ENCODE data around the gene SPTY2D1. TPM values are rescaled to one million over a fixed set of nuclear protein-coding genes. Genes with fewer than 3 reads are reported as not detected.
A peak's percentile ranks its signal among the peaks of the same experiment; 100 is the strongest.
"Not testable (repeated sequence)": the region's sequence is repeated elsewhere in the genome, so short reads cannot be mapped to it uniquely, and the experiment has no call there.

Gene SPTY2D1
- 15.6 and 16.6 TPM in 2 replicates for total RNA-seq (2014; rRNA removed)
- Bru-seq, nascent RNA = percentile 85 among the genes with signal in this experiment
- BruChase-seq, experiment 1, labeled RNA remaining after a 6-hour chase = percentile 88 among the genes with signal in this experiment
- percentile 91 among the genes with signal in this experiment for BruChase-seq, experiment 2, labeled RNA remaining after a 2-hour chase
- long read RNA-seq, full-length matches to known transcripts = 35 of 52 reads
- long read RNA-seq, partial matches to known transcripts = 7 of 52 reads
- long read RNA-seq, other reads (novel, unspliced or antisense) = 10 of 52 reads

GRCh38 chr11:18634140-18635032 is at the start of gene SPTY2D1:
SPTY2D1 (minus strand) TSS chr11:18634342; CDS start chr11:18634257, 85 bp downstream.
- no peaks in the 10 kb centered on the region for H3K27me3 ChIP-seq (ENCODE audit: low read length)
- BruUV-seq (replicated peaks) = TSS peak; percentile 95
- POLR2A ChIA-PET (ENCODE audit: unreplicated experiment) = interaction anchor here (0.6 kb wide), 1 partner anchor 56 kb away, joined by 21 read pairs; no protein-coding TSS in a partner anchor
- H3K4me1 ChIP-seq (ENCODE audit: insufficient read depth, low read length) = peaks cover 10% of the 10 kb centered on the region
- intact Hi-C loops (cut with micrococcal nuclease) = loop anchor here (1.0 to 5.0 kb wide), 5 partner anchors 46 to 312 kb away; partner anchors contain the start of genes GTF2H1, HPS5, TMEM86A and TSG101
- peaks cover 10% of the 10 kb centered on the region for H4K20me1 ChIP-seq (ENCODE audit: low read length)
- H3K9me3 ChIP-seq (ENCODE audit: low read length) = no peaks in the 10 kb centered on the region
- no peaks in the 10 kb centered on the region for H3K36me3 ChIP-seq (ENCODE audit: low read depth, low read length)
- peak within 1 kb of the TSS; percentile 88 for H3K9ac ChIP-seq (ENCODE audit: low read length)
- peak; percentile 98 for DNase-seq
- H3K9me2 ChIP-seq (replicated peaks; ENCODE audit: low read length) = no peaks in the 10 kb centered on the region
- no peaks in the 10 kb centered on the region for H3F3A ChIP-seq (ENCODE audit: low read length, unreplicated experiment)
- peaks cover 51% of the 10 kb centered on the region for H3K79me2 ChIP-seq (ENCODE audit: low read length)
- CTCF ChIA-PET = no interaction called here
- TF ChIP-seq EZH2 (IDR thresholded peaks at IDR 0.05; ENCODE audit: low read length, unreplicated experiment) (no peak), EZH2phosphoT487 (IDR thresholded peaks at IDR 0.05; ENCODE audit: borderline replicate concordance, low read length) (no peak)
- TF ChIP-seq, protein P1, sequence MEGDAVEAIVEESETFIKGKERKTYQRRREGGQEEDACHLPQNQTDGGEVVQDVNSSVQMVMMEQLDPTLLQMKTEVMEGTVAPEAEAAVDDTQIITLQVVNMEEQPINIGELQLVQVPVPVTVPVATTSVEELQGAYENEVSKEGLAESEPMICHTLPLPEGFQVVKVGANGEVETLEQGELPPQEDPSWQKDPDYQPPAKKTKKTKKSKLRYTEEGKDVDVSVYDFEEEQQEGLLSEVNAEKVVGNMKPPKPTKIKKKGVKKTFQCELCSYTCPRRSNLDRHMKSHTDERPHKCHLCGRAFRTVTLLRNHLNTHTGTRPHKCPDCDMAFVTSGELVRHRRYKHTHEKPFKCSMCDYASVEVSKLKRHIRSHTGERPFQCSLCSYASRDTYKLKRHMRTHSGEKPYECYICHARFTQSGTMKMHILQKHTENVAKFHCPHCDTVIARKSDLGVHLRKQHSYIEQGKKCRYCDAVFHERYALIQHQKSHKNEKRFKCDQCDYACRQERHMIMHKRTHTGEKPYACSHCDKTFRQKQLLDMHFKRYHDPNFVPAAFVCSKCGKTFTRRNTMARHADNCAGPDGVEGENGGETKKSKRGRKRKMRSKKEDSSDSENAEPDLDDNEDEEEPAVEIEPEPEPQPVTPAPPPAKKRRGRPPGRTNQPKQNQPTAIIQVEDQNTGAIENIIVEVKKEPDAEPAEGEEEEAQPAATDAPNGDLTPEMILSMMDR (conservative IDR thresholded peaks at IDR 0.05; ENCODE audit: low read depth, low read length) = no peak
- peak within 1 kb of the TSS; percentile 77 for H2AFZ ChIP-seq (ENCODE audit: low read length)
- peak within 1 kb of the TSS; percentile 86 for H3K4me3 ChIP-seq (ENCODE audit: low read length)
- peak within 1 kb of the TSS; percentile 64 for H3K27ac ChIP-seq (ENCODE audit: low read length)
- peak; percentile 94 for ATAC-seq
- H3K4me2 ChIP-seq (ENCODE audit: low read length) = peak within 1 kb of the TSS; percentile 97

DNA sequence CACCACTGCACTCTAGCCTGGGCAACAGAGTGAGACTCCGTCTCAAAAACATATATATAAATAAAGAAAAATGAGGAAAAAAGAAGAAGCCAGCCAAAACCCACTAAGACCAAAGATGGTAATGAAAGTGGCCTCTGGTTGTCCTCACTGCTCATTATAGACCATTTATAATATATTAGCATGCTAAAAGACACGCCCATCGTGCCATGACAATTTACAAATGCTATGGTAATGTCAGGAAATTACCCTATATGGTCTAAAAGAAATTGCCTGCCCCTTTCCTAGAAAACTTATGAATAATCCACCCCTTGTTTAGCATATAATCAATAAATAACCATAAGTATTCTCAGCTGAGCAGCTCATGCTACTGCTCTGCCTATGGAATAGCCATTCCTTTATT is 48.3 kb upstream of the SPTY2D1 start:
- Histone ChIP-seq H3F3A (ENCODE audit: low read length, unreplicated experiment) (no peaks in the 10 kb centered on the region), H3K9me2 (replicated peaks; ENCODE audit: low read length) (no peaks in the 10 kb centered on the region), H3K9ac (ENCODE audit: low read length) (no peak overlapping the region), H3K4me1 (ENCODE audit: insufficient read depth, low read length) (peaks cover 18% of the 10 kb centered on the region), H4K20me1 (ENCODE audit: low read length) (no peaks in the 10 kb centered on the region), H3K79me2 (ENCODE audit: low read length) (no peaks in the 10 kb centered on the region), H3K4me3 (ENCODE audit: low read length) (no peak overlapping the region), H3K27ac (ENCODE audit: low read length) (no peak overlapping the region), H3K9me3 (ENCODE audit: low read length) (no peaks in the 10 kb centered on the region), H2AFZ (ENCODE audit: low read length) (no peak overlapping the region), H3K36me3 (ENCODE audit: low read depth, low read length) (no peaks in the 10 kb centered on the region), H3K4me2 (ENCODE audit: low read length) (no peak overlapping the region), H3K27me3 (ENCODE audit: low read length) (no peaks in the 10 kb centered on the region)
- CTCF ChIA-PET = no interaction called here
- ATAC-seq (no peak), DNase-seq (no peak)
- POLR2A ChIA-PET (ENCODE audit: unreplicated experiment) = no interaction called here
- no TSS peak for BruUV-seq (replicated peaks)
- intact Hi-C loops (cut with micrococcal nuclease) = no loop called here
- TF ChIP-seq, protein P1 (conservative IDR thresholded peaks at IDR 0.05; ENCODE audit: low read depth, low read length) = no peak
- TF ChIP-seq EZH2phosphoT487 (IDR thresholded peaks at IDR 0.05; ENCODE audit: borderline replicate concordance, low read length) = no peak
- TF ChIP-seq EZH2 (IDR thresholded peaks at IDR 0.05; ENCODE audit: low read length, unreplicated experiment) = no peak

GRCh38 chr11:18681949-18682348 is 47.8 kb upstream of the SPTY2D1 start:
- intact Hi-C loops (cut with micrococcal nuclease); H3K4me3 ChIP-seq (ENCODE audit: low read length); H3K27me3 ChIP-seq (ENCODE audit: low read length); H4K20me1 ChIP-seq (ENCODE audit: low read length); H3K9me2 ChIP-seq (replicated peaks; ENCODE audit: low read length); POLR2A ChIA-PET (ENCODE audit: unreplicated experiment); H3K79me2 ChIP-seq (ENCODE audit: low read length); H3K36me3 ChIP-seq (ENCODE audit: low read depth, low read length); H3K4me2 ChIP-seq (ENCODE audit: low read length); H3F3A ChIP-seq (ENCODE audit: low read length, unreplicated experiment); H3K9me3 ChIP-seq (ENCODE audit: low read length); BruUV-seq (replicated peaks); H3K9ac ChIP-seq (ENCODE audit: low read length); CTCF ChIA-PET: not testable (repeated sequence)
- 0 out of 2 replicates have a peak overlapping the region, but pooled peaks have one; percentile 42 for H2AFZ ChIP-seq (ENCODE audit: low read length)
- ATAC-seq (peak; percentile 81), DNase-seq (peak; percentile 72)
- peak overlapping the region; percentile 39 for H3K27ac ChIP-seq (ENCODE audit: low read length)
- H3K4me1 ChIP-seq (ENCODE audit: insufficient read depth, low read length) = peaks cover 23% of the 10 kb centered on the region

Measured in PC-3 (cell line).